A673 (cell line): ENCODE data around the gene C11orf54. TPM values are rescaled to one million over a fixed set of nuclear protein-coding genes. Genes with fewer than 3 reads are reported as not detected.

Experiments used
- BruUV-seq: library from RNA; stranded (reverse); fragments of 400-500 nt; replicated peaks from 2 replicates; lab custom pipeline; 2021; lab: Mats Ljungman, UMichigan
- CTCF ChIA-PET: fragments of 300-600 bp; sonication (Branson Sonifier 250); formaldehyde crosslinking; loops from one replicate; lab custom pipeline; 2022; ENCODE audit warnings: antibody characterized with exemption; lab: Charles Lee
- POLR2A ChIA-PET: fragments of 300-600 bp; sonication (Branson Sonifier 250); formaldehyde crosslinking; loops from one replicate; lab custom pipeline; 2022; ENCODE audit warnings: antibody characterized with exemption; ENCODE audit not compliant: low non-redundant PET; lab: Charles Lee
- DNase-seq: peaks from one replicate; pipeline ENCODE4 v3.0.0-alpha.2; 2015; ENCODE audit warnings: low spot score
- H3K27ac ChIP-seq: fragments of 200-600 bp; sonication (generic); 2 replicates; pipeline ENCODE4 v1.5.1; 2016; ENCODE audit warnings: mixed run types, low read depth, mild to moderate bottlenecking, mixed read lengths, antibody characterized with exemption, low read length; ENCODE audit not compliant: poor library complexity, severe bottlenecking
- H3K27me3 ChIP-seq: fragments of 200-600 bp; sonication (generic); replicated peaks from 2 replicates; pipeline ENCODE4 v1.6.1; 2017; ENCODE audit warnings: mixed run types, low read depth, mild to moderate bottlenecking, mixed read lengths, antibody characterized with exemption, low read length; ENCODE audit not compliant: insufficient read depth, poor library complexity
- H3K36me3 ChIP-seq: fragments of 200-600 bp; sonication (generic); 2 replicates; pipeline ENCODE4 v1.6.1; 2016; ENCODE audit warnings: mixed run types, mild to moderate bottlenecking, mixed read lengths, antibody characterized with exemption, low read length; ENCODE audit not compliant: insufficient read depth, poor library complexity, severe bottlenecking
- H3K4me1 ChIP-seq: fragments of 200-600 bp; sonication (generic); 2 replicates; pipeline ENCODE4 v1.6.1; 2017; ENCODE audit warnings: mixed run types, mild to moderate bottlenecking, mixed read lengths, antibody characterized with exemption, low read length; ENCODE audit not compliant: insufficient read depth, poor library complexity, severe bottlenecking
- H3K4me3 ChIP-seq: fragments of 200-600 bp; sonication (generic); 2 replicates; pipeline ENCODE4 v1.5.1; 2016; ENCODE audit warnings: low read depth, mixed run types, mild to moderate bottlenecking, mixed read lengths, low read length; ENCODE audit not compliant: poor library complexity, severe bottlenecking
- H3K9me3 ChIP-seq: fragments of 200-600 bp; sonication (generic); 2 replicates; pipeline ENCODE4 v1.6.1; 2016; ENCODE audit warnings: mixed run types, low read depth, mild to moderate bottlenecking, mixed read lengths, antibody characterized with exemption, low read length; ENCODE audit not compliant: poor library complexity, severe bottlenecking
- EZH2 ChIP-seq: fragments of 200-600 bp; sonication (generic); IDR thresholded peaks from 2 replicates; pipeline ENCODE4 v1.6.1; 2017; ENCODE audit warnings: borderline replicate concordance, low read depth, mild to moderate bottlenecking, mixed read lengths, antibody characterized with exemption, low read length; ENCODE audit not compliant: poor library complexity, severe bottlenecking
- intact Hi-C: fragments of 100-400 bp; cut with micrococcal nuclease; formaldehyde crosslinking; loops from one replicate; pipeline ENCODE4 v1.10.0; 2022; ENCODE audit not compliant: unreplicated experiment
- total RNA-seq: library from RNA; stranded (reverse); gene quantifications from 2 replicates; pipeline ENCODE4 v1.2.3, GENCODE V29; 2021
- TF ChIP-seq, protein P1 (sequence below): fragments of 300-800, 200-600 bp; sonication (generic); conservative IDR thresholded peaks from 2 replicates; pipeline ENCODE4 v1.5.1; 2017; ENCODE audit warnings: low read depth, mild to moderate bottlenecking, antibody characterized with exemption, low read length, moderate library complexity, mixed read lengths

The C11orf54 gene
- total RNA-seq, 1 experiment from 2014 or later: 26.2 TPM

DNA sequence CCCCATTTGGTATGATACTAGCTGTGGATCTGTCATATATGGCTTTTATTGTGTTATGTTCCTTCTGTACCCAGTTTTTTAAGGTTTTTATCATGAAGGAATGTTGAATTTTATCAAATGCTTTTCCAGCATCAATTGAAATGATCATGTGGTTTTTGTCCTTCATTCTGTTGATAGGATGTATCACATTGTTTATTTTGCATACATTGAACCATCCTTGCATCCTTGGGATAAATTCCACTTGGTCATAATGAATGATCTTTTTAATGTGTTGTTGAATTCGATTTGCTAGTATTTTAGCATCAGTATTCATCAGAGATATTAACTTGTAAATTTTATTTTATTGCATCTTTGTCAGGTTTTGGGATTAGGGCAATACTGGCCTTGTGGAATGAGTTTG is 31.2 kb upstream of the C11orf54 start:
- intact Hi-C loops: no loop called here
- Histone ChIP-seq H3K4me1 (no peaks in the 10 kb centered on the region), H3K27ac (no peak overlapping the region), H3K36me3 (peaks cover 77% of the 10 kb centered on the region), H3K27me3 (no peaks in the 10 kb centered on the region), H3K4me3 (no peak overlapping the region), H3K9me3 (peaks cover 31% of the 10 kb centered on the region)
- TF ChIP-seq, protein P1, sequence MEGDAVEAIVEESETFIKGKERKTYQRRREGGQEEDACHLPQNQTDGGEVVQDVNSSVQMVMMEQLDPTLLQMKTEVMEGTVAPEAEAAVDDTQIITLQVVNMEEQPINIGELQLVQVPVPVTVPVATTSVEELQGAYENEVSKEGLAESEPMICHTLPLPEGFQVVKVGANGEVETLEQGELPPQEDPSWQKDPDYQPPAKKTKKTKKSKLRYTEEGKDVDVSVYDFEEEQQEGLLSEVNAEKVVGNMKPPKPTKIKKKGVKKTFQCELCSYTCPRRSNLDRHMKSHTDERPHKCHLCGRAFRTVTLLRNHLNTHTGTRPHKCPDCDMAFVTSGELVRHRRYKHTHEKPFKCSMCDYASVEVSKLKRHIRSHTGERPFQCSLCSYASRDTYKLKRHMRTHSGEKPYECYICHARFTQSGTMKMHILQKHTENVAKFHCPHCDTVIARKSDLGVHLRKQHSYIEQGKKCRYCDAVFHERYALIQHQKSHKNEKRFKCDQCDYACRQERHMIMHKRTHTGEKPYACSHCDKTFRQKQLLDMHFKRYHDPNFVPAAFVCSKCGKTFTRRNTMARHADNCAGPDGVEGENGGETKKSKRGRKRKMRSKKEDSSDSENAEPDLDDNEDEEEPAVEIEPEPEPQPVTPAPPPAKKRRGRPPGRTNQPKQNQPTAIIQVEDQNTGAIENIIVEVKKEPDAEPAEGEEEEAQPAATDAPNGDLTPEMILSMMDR: no peak
- TF ChIP-seq EZH2: no peak
- BruUV-seq: no TSS peak
- ChIA-PET CTCF (no interaction called here), POLR2A (no interaction called here)
- no peak for DNase-seq

DNA sequence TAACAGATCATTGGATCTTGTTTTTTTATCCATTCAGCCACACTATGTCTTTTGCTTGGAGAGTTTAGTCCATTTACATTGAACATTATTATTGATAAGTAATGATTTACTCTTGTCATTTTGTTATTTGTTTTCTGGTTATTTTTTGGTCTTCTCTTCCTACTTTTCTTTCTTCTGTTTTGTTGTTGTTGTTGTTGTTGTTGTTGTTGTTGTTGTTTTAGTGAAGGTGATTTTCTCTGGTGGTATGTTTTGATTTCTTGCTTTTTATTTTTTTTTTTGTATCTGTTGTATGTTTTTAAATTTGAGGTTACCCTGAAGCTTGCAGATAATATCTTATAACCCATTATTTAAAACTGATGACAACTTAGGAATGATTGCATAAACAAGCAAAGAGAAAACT is 28.8 kb upstream of the C11orf54 start:
- no peaks in the 10 kb centered on the region for H3K27me3 ChIP-seq
- H3K4me1 ChIP-seq: no peaks in the 10 kb centered on the region
- ChIA-PET POLR2A (interaction anchor here (0.6 kb wide), 1 partner anchor 14 kb away, joined by 3 read pairs; no protein-coding TSS in a partner anchor), CTCF (no interaction called here)
- TF ChIP-seq EZH2: no peak
- TF ChIP-seq, protein P1: no peak
- peaks cover 31% of the 10 kb centered on the region for H3K9me3 ChIP-seq
- H3K27ac ChIP-seq: no peak overlapping the region
- intact Hi-C loops: no loop called here
- H3K36me3 ChIP-seq: peaks cover 61% of the 10 kb centered on the region
- BruUV-seq: no TSS peak
- no peak for DNase-seq
- no peak overlapping the region for H3K4me3 ChIP-seq

DNA sequence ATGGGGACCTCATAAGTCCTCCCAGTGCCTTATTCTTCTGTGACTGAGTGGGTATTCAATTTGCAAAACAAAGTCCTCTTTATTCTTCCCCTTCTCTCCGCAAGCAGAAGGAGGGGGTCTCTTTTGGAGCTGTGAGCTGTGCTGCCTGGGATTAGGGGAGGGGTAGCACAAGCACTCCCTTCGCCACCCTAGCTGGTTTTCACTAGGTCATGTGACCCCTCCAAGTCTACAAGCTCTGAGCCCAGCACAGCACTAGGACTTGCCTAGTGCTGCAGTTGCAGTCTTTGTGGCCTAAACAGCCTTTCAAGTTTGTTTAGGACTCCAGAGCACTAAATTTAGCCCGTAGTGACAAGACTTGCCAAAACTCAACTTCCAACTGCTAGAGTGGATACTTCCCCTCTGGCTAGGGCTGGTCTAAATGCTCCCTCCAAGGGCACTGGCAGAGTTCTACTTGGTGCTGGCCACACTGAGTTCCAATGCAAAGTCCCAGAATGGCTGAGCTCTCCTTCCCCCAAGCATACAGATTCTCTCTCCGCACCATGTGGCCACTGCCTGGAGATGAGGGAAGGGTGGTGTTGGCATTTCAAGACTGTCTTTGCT is 25.6 kb upstream of the C11orf54 start:
- H3K4me1 ChIP-seq: no peaks in the 10 kb centered on the region
- intact Hi-C loops: no loop called here
- peaks cover 5% of the 10 kb centered on the region for H3K9me3 ChIP-seq
- POLR2A ChIA-PET: no interaction called here
- H3K36me3 ChIP-seq: peaks cover 46% of the 10 kb centered on the region
- CTCF ChIA-PET: no interaction called here
- no peaks in the 10 kb centered on the region for H3K27me3 ChIP-seq
- DNase-seq: no peak
- BruUV-seq: no TSS peak
- no peak for TF ChIP-seq EZH2
- TF ChIP-seq, protein P1: no peak
- H3K27ac ChIP-seq: no peak overlapping the region
- H3K4me3 ChIP-seq: no peak overlapping the region
